OCI-LY3 (cell line): ENCODE results near the gene TM4SF18.

ENCODE experiments used
- H2AFZ ChIP-seq: fragments of 200-600, 300-600 bp; shearing (Covaris generic); 2 replicates; pipeline ENCODE4 v1.6.0; 2014; ENCODE audit warnings: antibody characterized with exemption, low read depth, low read length
- H3K27ac ChIP-seq: fragments of 200-600, 300-600 bp; sonication (generic); 2 replicates; pipeline ENCODE4 v1.5.1; 2014; ENCODE audit warnings: mild to moderate bottlenecking, low read length, moderate library complexity, mixed read lengths
- H3K27me3 ChIP-seq: fragments of 200-600, 300-600 bp; sonication (generic); 2 replicates; pipeline ENCODE4 v1.6.1; 2014; ENCODE audit warnings: low read depth, low read length, mixed read lengths
- H3K36me3 ChIP-seq: fragments of 200-600, 300-600 bp; sonication (generic); replicated peaks from 2 replicates; pipeline ENCODE3; 2014; ENCODE audit warnings: low read depth, low read length, mixed read lengths
- H3K4me1 ChIP-seq: fragments of 300-600, 200-600 bp; sonication (generic); 2 replicates; pipeline ENCODE4 v1.6.1; 2014; ENCODE audit warnings: low read length, mixed read lengths
- H3K4me2 ChIP-seq: fragments of 200-600, 300-600 bp; sonication (generic); 2 replicates; pipeline ENCODE4 v1.6.1; 2014; ENCODE audit warnings: low read length, mixed read lengths
- H3K4me3 ChIP-seq: fragments of 300-600, 200-600 bp; sonication (generic); 2 replicates; pipeline ENCODE4 v1.5.1; 2014; ENCODE audit warnings: antibody characterized with exemption, mild to moderate bottlenecking, low read length, moderate library complexity
- H3K79me2 ChIP-seq: fragments of 300-600, 200-600 bp; shearing (Covaris generic); 2 replicates; pipeline ENCODE4 v1.6.1; 2014; ENCODE audit warnings: mild to moderate bottlenecking, low read length, mixed read lengths
- H3K9ac ChIP-seq: fragments of 300-600, 200-600 bp; shearing (Covaris generic); 2 replicates; pipeline ENCODE4 v1.6.0; 2014; ENCODE audit warnings: mild to moderate bottlenecking, low read length, moderate library complexity
- H3K9me3 ChIP-seq: fragments of 200-600, 300-600 bp; shearing (Covaris generic); 2 replicates; pipeline ENCODE4 v1.6.1; 2014; ENCODE audit warnings: low read length, mixed read lengths; ENCODE audit not compliant: insufficient read depth
- H4K20me1 ChIP-seq: fragments of 200-600, 300-600 bp; sonication (generic); 2 replicates; pipeline ENCODE4 v1.6.1; 2016; ENCODE audit warnings: low read length, mixed read lengths; ENCODE audit not compliant: insufficient read depth
- CTCF ChIP-seq: fragments of 200-600, 300-600 bp; sonication (generic); IDR thresholded peaks from 2 replicates; pipeline ENCODE4 v1.5.1; 2014; ENCODE audit warnings: antibody characterized with exemption, low read length, low read depth
- EZH2phosphoT487 ChIP-seq: fragments of 200-600 bp; shearing (Covaris generic); IDR thresholded peaks from 2 replicates; pipeline ENCODE4 v1.6.1; 2018; ENCODE audit warnings: antibody characterized with exemption, mixed run types, low read depth

The TM4SF18 gene

GRCh38 chr3:149371723-149372114 is 38.3 kb upstream of the TM4SF18 start:
- no peaks in the 10 kb centered on the region for H4K20me1 ChIP-seq
- no peaks in the 10 kb centered on the region for H3K4me1 ChIP-seq
- H3K27ac ChIP-seq: no peak overlapping the region
- no peak overlapping the region for H2AFZ ChIP-seq
- no peaks in the 10 kb centered on the region for H3K79me2 ChIP-seq
- H3K4me3 ChIP-seq: no peak overlapping the region
- TF ChIP-seq EZH2phosphoT487: no peak
- TF ChIP-seq CTCF: no peak
- H3K4me2 ChIP-seq: no peak overlapping the region
- H3K36me3 ChIP-seq: no peaks in the 10 kb centered on the region
- peaks cover 3% of the 10 kb centered on the region for H3K27me3 ChIP-seq
- no peaks in the 10 kb centered on the region for H3K9me3 ChIP-seq
- no peak overlapping the region for H3K9ac ChIP-seq

GRCh38 chr3:149371001-149371722 is 37.7 kb upstream of the TM4SF18 start:
- H3K4me1 ChIP-seq: no peaks in the 10 kb centered on the region
- no peak overlapping the region for H3K4me3 ChIP-seq
- H3K9ac ChIP-seq: no peak overlapping the region

GRCh38 chr3:149369991-149370866 is 36.8 kb upstream of the TM4SF18 start:
- Histone ChIP-seq H3K27ac (no peak overlapping the region), H3K36me3 (no peaks in the 10 kb centered on the region), H3K9ac (no peak overlapping the region), H3K79me2 (no peaks in the 10 kb centered on the region), H4K20me1 (no peaks in the 10 kb centered on the region), H2AFZ (no peak overlapping the region), H3K4me1 (no peaks in the 10 kb centered on the region), H3K9me3 (no peaks in the 10 kb centered on the region), H3K4me3 (no peak overlapping the region), H3K4me2 (no peak overlapping the region), H3K27me3 (peaks cover 3% of the 10 kb centered on the region)
- TF ChIP-seq EZH2phosphoT487 (no peak), CTCF (no peak)

More at GRCh38 chr3:149371001-149371722, 37.7 kb upstream of the TM4SF18 start:
- Histone ChIP-seq H3K27ac (no peak overlapping the region), H3K4me2 (no peak overlapping the region), H3K27me3 (peaks cover 3% of the 10 kb centered on the region), H2AFZ (no peak overlapping the region), H3K36me3 (no peaks in the 10 kb centered on the region), H4K20me1 (no peaks in the 10 kb centered on the region), H3K9me3 (no peaks in the 10 kb centered on the region), H3K79me2 (no peaks in the 10 kb centered on the region)
- TF ChIP-seq EZH2phosphoT487: no peak
- TF ChIP-seq CTCF: no peak
